HG02973 (cell line): ENCODE measurements around the gene HECTD3.
"Not testable (repeated sequence)": the region's sequence is repeated elsewhere in the genome, so short reads cannot be mapped to it uniquely, and the experiment has no call there.

Experiments used
- ATAC-seq: cut with Tn5 transposase; IDR thresholded peaks from one replicate; pipeline ENCODE4 v1.9.1; 2021; ENCODE audit warnings: moderate library complexity; ENCODE audit not compliant: unreplicated experiment

HECTD3 gene

DNA sequence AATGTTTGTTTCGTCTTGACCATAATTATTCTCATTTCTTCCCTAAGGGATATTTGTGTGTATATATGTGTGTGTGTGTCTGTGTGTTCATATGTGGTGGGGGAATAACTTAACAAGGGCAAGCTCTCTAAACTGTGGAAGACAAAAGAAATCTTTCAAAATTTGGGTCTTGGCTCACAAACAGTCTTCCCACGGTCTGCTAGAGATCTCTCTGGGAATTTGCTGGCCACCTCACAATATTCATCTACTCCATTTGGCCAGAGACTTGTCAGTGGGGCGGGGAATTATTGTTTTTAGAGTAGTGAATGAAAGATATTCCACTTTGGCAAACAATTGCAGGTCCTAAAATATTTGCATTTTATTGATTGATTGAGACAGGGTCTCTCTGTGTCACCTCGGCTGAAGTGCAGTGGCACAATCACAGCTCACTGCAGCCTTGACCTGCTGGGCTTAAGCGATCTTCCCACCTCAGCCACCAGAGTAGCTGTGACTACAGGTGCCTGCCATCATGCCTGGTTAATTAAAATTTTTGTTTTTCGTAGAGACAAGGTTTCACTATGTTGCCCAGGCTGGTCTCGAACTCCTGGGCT, 16.7 kb downstream of the HECTD3 start:
- no peak for ATAC-seq

GRCh38 chr1:44988531-44989156, 22.5 kb downstream of the HECTD3 start:
- no peak for ATAC-seq

DNA sequence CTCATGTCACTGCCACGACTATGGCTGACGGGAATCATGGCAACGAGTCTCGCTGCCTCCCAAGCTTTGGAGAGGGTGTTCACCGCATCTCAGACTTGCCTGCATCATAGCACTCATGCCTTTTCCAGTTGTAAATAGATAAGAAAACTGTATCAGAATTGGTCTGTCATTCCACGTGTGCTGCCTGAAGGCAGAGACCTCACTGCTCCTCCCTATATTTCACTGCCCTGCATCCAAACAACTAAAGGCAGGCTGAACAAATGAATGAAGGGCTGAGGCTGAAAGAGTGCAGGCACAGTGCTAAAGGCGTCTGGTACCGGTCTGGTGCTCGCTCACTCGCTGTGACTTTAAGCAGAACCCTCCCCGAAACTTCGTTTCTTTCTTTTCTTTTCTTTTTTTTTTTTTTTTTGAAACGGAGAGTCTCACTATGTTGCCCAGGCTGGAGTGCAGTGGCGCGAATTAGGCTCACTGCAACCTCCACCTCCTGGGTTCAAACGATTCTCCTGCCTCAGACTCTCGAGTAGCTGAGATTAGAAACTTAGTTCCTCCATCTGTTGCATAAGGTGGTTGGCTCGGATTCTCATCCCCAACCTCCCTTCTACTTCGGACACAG, 25.3 kb downstream of the HECTD3 start:
- peak; percentile 4 for ATAC-seq

DNA sequence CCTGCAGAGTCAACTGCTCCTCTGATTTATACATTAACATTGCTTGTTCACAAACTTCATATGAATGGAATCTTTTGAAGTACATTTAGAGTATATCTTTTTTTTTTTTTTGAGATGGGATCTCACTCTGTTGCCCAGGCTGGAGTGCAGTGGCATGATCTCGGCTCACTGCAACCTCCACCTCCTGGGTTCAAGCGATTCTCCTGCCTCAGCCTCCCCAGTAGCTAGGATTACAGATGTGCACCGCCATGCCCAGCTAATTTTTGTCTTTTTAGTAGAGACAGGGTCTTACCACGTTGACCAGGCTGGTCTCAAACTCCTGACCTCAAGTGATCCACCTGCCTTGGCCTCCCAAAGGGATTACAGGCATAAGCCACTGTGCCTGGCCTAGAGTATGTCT, 33.8 kb downstream of the HECTD3 start:
- not testable (repeated sequence) for ATAC-seq

- no peak for ATAC-seq
Measured at GRCh38 chr1:44976252-44976651, 34.9 kb downstream of the HECTD3 start.

GRCh38 chr1:44973645-44974044, 37.5 kb downstream of the HECTD3 start:
- no peak for ATAC-seq

GRCh38 chr1:44970317-44970716, 40.8 kb downstream of the HECTD3 start:
- no peak for ATAC-seq

GRCh38 chr1:44964396-44964795, 46.7 kb downstream of the HECTD3 start:
- ATAC-seq: no peak

DNA sequence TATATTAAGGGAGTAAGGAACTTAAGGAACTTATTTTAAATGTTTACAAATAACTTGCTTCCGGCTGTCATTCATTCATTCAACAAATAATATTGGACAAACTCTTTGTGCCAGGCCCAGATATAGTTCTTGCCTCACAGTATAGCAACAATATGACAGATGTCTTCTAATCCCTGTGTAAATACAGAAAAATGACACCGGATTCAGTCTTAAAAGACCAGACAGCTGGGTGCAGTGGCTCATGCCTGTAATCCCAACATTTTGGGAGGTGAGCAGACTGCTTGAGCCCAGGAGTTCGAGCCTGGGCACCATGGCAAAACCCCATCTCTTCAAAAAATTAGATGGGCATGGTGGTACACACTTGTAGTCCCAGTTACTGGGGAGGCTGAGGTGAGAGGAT, 48.4 kb downstream of the HECTD3 start:
- ATAC-seq: no peak

- ATAC-seq: not testable (repeated sequence)
Measured at GRCh38 chr1:44962022-44962421, 49.1 kb downstream of the HECTD3 start.

DNA sequence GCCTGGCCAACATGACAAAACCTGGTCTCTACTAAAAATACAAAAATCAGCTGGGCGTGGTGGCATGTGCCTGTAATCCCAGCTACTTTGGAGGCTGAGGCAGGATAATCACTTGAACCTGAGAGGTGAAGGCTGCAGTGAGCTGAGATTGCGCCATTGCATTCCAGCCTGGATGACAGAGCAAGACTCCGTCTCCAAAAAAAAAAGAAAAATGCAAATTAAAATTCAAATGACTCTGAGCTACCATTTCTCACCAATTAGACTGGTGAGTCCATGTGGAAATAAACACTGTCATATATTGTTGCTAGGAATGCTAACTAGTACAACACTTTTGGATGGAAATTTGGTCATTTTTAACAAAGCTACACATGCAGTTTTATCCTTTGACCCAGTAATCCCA, 53.6 kb downstream of the HECTD3 start:
- not testable (repeated sequence) for ATAC-seq

GRCh38 chr1:44956077-44956476, 55.0 kb downstream of the HECTD3 start:
- ATAC-seq: not testable (repeated sequence)
